ENCODE results near the gene ZMIZ1. TPM values are rescaled to one million over a fixed set of nuclear protein-coding genes. Genes with fewer than 3 reads are reported as not detected.

ZMIZ1 gene
- total RNA-seq, 1 donor from 2014 or later: 84.7 TPM

DNA sequence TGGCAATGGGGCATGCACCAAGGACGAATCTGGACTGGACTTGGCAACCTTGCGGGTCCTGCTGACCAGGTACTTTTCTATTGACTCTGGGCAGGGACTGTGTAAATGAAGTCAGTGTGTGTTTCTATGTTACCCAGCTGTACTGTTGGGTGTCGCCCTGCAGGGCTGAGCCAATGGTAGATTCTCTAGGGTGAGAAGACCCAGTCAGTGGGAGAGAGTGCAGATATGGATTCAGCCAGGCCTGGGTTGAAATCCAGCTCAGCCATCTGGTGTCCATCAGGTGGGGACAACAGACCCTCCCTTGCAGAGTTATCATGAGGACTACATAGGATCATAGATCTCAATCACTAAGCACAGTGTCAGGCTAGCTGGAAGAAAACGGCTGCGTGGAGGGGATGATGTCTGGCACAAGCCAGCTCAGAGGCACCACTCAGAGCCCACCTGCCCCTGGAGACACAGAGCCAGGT, 273.6 kb downstream of the ZMIZ1 start:
- no peaks in the 10 kb centered on the region for H3K36me3 ChIP-seq
- no peaks in the 10 kb centered on the region for H3K27me3 ChIP-seq
- DNase-seq: no peak
- intact Hi-C loops (cut with DNase I): no loop called here
- H3K4me1 ChIP-seq: peaks cover 7% of the 10 kb centered on the region
- no peak for ATAC-seq
- no peaks in the 10 kb centered on the region for H3K9me3 ChIP-seq
- H3K4me3 ChIP-seq: no peak overlapping the region
- H3K27ac ChIP-seq: no peak overlapping the region
- TF ChIP-seq, protein P1, sequence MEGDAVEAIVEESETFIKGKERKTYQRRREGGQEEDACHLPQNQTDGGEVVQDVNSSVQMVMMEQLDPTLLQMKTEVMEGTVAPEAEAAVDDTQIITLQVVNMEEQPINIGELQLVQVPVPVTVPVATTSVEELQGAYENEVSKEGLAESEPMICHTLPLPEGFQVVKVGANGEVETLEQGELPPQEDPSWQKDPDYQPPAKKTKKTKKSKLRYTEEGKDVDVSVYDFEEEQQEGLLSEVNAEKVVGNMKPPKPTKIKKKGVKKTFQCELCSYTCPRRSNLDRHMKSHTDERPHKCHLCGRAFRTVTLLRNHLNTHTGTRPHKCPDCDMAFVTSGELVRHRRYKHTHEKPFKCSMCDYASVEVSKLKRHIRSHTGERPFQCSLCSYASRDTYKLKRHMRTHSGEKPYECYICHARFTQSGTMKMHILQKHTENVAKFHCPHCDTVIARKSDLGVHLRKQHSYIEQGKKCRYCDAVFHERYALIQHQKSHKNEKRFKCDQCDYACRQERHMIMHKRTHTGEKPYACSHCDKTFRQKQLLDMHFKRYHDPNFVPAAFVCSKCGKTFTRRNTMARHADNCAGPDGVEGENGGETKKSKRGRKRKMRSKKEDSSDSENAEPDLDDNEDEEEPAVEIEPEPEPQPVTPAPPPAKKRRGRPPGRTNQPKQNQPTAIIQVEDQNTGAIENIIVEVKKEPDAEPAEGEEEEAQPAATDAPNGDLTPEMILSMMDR (IDR thresholded peaks at IDR 0.05): no peak

DNA sequence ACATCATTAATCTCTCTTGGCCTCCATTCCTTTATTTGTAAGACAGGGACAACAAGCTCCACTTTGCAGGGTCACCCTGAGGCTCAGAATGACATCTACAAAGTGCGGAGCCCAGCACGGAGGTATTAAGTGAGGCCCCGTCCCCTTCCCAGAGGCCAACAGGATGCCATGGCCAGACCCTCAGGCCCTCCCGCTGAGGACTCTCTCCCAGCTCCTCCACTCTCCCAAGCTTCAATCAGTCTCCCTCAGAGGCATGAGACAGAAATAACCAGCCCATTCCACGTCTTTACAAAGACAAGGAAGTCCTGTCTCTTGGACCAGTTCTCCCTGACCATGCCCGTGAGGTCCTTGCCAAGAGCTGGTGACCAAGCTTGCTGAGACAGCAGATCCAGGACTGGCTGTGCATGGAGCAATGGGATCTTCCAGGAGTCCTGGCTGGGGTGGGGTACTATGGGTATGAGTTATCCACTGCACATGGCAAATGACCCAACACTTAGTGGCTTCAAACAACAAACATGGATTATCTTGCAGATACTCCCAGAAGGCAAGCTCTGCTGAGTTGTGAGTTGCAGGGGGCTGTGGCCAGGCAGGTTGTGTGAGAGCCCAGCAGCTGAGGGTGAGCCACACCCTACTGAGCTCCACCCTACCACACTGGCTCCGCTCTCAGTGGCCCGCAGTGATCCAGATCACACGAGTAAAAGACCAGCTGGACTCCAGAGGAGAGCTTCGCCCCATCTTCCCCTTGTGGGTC, 274.2 kb downstream of the ZMIZ1 start:
- ATAC-seq (no peak), DNase-seq (peak; percentile 51)
- H3K27ac ChIP-seq: no peak overlapping the region
- no peaks in the 10 kb centered on the region for H3K36me3 ChIP-seq
- H3K4me3 ChIP-seq: no peak overlapping the region
- H3K4me1 ChIP-seq: peaks cover 7% of the 10 kb centered on the region
- intact Hi-C loops (cut with DNase I): no loop called here
- TF ChIP-seq, protein P1 (IDR thresholded peaks at IDR 0.05): no peak
- no peaks in the 10 kb centered on the region for H3K27me3 ChIP-seq
- no peaks in the 10 kb centered on the region for H3K9me3 ChIP-seq

DNA sequence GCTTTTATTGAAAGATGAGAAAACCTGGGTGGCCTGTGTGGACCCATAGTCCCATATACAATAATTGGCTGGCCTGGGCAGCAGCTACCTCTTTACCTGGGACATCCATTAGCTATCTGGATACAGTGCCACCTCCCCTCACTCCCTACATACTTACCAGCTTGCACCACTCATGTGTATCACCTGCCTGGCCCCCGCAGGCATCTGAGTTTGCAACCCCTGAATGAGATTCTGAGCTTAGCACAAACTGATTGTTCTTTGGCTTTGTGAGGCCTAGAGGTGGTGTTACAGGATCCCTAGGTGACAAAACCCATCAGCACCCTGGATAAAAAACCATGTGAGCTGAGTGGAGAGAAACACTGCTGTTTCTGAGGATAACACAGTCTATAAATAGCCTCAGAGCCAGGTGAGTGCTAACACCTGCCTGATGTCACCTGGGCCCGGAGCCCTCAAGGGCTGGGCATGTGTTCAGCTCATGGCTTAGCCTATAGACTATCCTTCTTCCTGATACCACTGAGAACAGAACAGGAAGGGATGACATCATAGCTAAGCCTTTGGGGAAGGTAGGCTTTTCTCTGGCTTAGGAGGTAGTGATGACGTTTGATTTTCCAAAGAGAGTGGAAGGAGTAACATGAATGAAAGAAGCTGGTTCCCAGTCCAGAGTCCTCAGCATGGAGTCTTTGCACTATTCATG, 275.9 kb downstream of the ZMIZ1 start:
- no peak overlapping the region for H3K4me3 ChIP-seq
- intact Hi-C loops (cut with DNase I): no loop called here
- TF ChIP-seq, protein P1 (IDR thresholded peaks at IDR 0.05): no peak
- DNase-seq (no peak), ATAC-seq (no peak)
- no peak overlapping the region for H3K27ac ChIP-seq
- peaks cover 7% of the 10 kb centered on the region for H3K36me3 ChIP-seq
- H3K27me3 ChIP-seq: no peaks in the 10 kb centered on the region
- H3K9me3 ChIP-seq: no peaks in the 10 kb centered on the region
- peaks cover 20% of the 10 kb centered on the region for H3K4me1 ChIP-seq

DNA sequence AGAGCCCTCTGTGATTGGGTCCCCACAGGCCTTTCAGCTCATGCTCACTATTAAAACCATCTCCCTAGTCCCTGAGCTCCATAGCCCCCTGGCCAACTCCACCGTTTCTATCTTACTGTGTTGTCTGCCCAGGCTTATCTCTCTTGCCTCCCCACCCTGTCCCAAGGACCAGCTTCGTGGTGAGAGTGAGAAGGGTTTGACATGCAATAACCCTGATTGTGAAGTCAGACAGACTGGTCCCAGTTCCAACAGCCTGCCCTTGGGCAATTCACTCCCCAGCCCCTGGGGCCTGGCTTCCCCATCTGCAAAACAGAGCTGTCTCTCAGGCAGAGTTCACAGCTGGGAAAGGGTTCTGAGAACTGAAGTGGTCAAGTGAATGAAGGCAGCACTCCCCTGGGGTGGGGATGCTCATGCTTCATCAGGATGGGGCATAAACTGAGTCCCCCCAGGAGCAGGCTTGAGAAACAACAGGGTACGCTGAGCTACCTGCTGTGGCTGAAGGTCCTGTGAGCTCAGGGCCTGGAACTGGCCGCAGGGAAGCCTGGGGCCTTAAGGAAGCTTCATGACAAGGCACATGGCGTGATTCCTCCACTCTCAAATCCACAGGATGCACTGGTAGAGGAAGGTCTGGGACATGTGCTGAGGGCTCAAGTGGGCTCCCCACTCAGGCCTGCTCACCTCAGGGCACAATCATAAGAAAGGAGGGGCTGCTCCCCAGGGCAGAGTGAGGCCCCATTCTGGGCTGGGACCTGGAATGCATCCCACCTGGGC, 276.7 kb downstream of the ZMIZ1 start:
- peaks cover 20% of the 10 kb centered on the region for H3K4me1 ChIP-seq
- DNase-seq (peak; percentile 64), ATAC-seq (no peak)
- H3K27me3 ChIP-seq: no peaks in the 10 kb centered on the region
- no peaks in the 10 kb centered on the region for H3K9me3 ChIP-seq
- intact Hi-C loops (cut with DNase I): no loop called here
- H3K27ac ChIP-seq: no peak overlapping the region
- H3K4me3 ChIP-seq: no peak overlapping the region
- peaks cover 15% of the 10 kb centered on the region for H3K36me3 ChIP-seq
- TF ChIP-seq, protein P1 (IDR thresholded peaks at IDR 0.05): no peak

DNA sequence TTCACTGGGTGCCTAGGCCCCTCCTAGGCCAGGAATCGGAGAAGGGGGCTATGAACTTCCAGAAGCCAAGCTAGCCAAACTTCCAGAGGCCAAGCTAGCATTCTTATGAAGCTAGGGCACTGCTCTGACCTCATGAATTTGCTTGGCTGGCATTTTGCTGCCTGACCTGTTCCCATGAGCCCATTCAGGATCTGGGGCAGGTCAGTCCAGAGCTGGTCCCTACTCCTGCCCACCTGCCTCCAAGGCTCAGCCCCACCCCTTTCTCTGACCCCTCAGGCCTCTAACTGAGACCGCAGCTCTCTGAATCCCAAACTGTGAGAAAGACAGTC, 277.2 kb downstream of the ZMIZ1 start:
- Histone ChIP-seq H3K4me1 (peaks cover 20% of the 10 kb centered on the region), H3K9me3 (no peaks in the 10 kb centered on the region), H3K36me3 (peaks cover 20% of the 10 kb centered on the region), H3K27ac (no peak overlapping the region), H3K4me3 (no peak overlapping the region), H3K27me3 (no peaks in the 10 kb centered on the region)
- TF ChIP-seq, protein P1 (IDR thresholded peaks at IDR 0.05): no peak
- intact Hi-C loops (cut with DNase I): no loop called here
- DNase-seq (no peak), ATAC-seq (no peak)
